GM23248 (cell line): Measurements from ENCODE around the gene ARHGAP4. TPM values are rescaled to one million over a fixed set of nuclear protein-coding genes. Genes with fewer than 3 reads are reported as not detected.

Experiments
- DNase-seq: peaks from one replicate; pipeline ENCODE4 v3.0.0-alpha.2; 2015
- H2AFZ ChIP-seq: fragments of 200-600 bp; sonication (generic); 2 replicates; pipeline ENCODE4 v1.6.1; 2016; ENCODE audit warnings: antibody characterized with exemption
- H3F3A ChIP-seq: fragments of 200-600 bp; sonication (generic); 2 replicates; pipeline ENCODE4 v1.6.1; 2016; ENCODE audit warnings: mild to moderate bottlenecking, antibody characterized with exemption, mixed run types; ENCODE audit not compliant: insufficient read depth
- H3K27ac ChIP-seq: fragments of 200-600 bp; sonication (generic); 2 replicates; pipeline ENCODE4 v1.5.1; 2016; ENCODE audit warnings: mild to moderate bottlenecking
- H3K27me3 ChIP-seq: fragments of 200-600 bp; sonication (generic); replicated peaks from 2 replicates; pipeline ENCODE4 v1.6.1; 2016; ENCODE audit warnings: mild to moderate bottlenecking; ENCODE audit not compliant: insufficient read depth
- H3K36me3 ChIP-seq: fragments of 200-600 bp; sonication (generic); 2 replicates; pipeline ENCODE4 v1.6.1; 2016; ENCODE audit warnings: low read depth, mild to moderate bottlenecking
- H3K4me1 ChIP-seq: fragments of 200-600 bp; sonication (generic); 2 replicates; pipeline ENCODE4 v1.6.1; 2016; ENCODE audit warnings: mild to moderate bottlenecking; ENCODE audit not compliant: insufficient read depth
- H3K4me2 ChIP-seq: fragments of 200-600 bp; sonication (generic); one replicate; pipeline ENCODE4 v1.6.1; 2016; ENCODE audit warnings: mild to moderate bottlenecking; ENCODE audit not compliant: unreplicated experiment
- H3K4me3 ChIP-seq: fragments of 200-600 bp; sonication (generic); 2 replicates; pipeline ENCODE4 v1.5.1; 2016; ENCODE audit warnings: mild to moderate bottlenecking
- H3K79me2 ChIP-seq: fragments of 200-600 bp; sonication (generic); 2 replicates; pipeline ENCODE4 v1.6.1; 2016; ENCODE audit warnings: mild to moderate bottlenecking; ENCODE audit not compliant: insufficient read depth
- H3K9ac ChIP-seq: fragments of 200-600 bp; sonication (generic); 2 replicates; pipeline ENCODE4 v1.6.1; 2016; ENCODE audit warnings: mild to moderate bottlenecking
- H3K9me2 ChIP-seq: fragments of 200-600 bp; sonication (generic); 2 replicates; pipeline ENCODE4 v1.6.1; 2016; ENCODE audit warnings: mixed run types, mild to moderate bottlenecking, moderate library complexity; ENCODE audit not compliant: insufficient read depth
- H3K9me3 ChIP-seq: fragments of 200-600 bp; sonication (generic); one replicate; pipeline ENCODE4 v1.6.1; 2017; ENCODE audit warnings: low read depth
- H4K20me1 ChIP-seq: fragments of 200-600 bp; sonication (generic); 2 replicates; pipeline ENCODE4 v1.6.0; 2016; ENCODE audit not compliant: insufficient read depth
- EZH2 ChIP-seq: fragments of 200-600 bp; sonication (generic); IDR thresholded peaks from 2 replicates; pipeline ENCODE4 v1.6.1; 2018; ENCODE audit warnings: antibody characterized with exemption, mild to moderate bottlenecking; ENCODE audit not compliant: insufficient read depth, poor library complexity, severe bottlenecking
- EZH2phosphoT487 ChIP-seq: fragments of 200-600 bp; sonication (generic); IDR thresholded peaks from 2 replicates; pipeline ENCODE4 v1.6.1; 2018; ENCODE audit warnings: antibody characterized with exemption, moderate library complexity, mild to moderate bottlenecking, low read depth; ENCODE audit not compliant: insufficient read depth
- WGBS, 2 experiments: methylation state at CpG; one replicate each; pipeline ENCODE4 v1.1.6; 2015 to 2017; ENCODE audit warnings: low lambda C conversion rate in 2 of 2, low coverage in 1 of 2; ENCODE audit errors: missing lambda C conversion rate in 2 of 2; 5-methylcytosine and 5-hydroxymethylcytosine counted together
- in situ Hi-C: fragments of 300-500 bp; cut with MboI; formaldehyde crosslinking; loops from 2 replicates; pipeline ENCODE4 v1.15.0; 2020
- polyA plus RNA-seq: library from polyadenylated mRNA; unstranded; fragments of >200 nt; fragmentation: Nextera tagmentation; extraction: Ambion mirVana; gene quantifications from 2 replicates; pipeline ENCODE4 v1.2.1, GENCODE V29; 2016
- total RNA-seq: library from RNA; depleted of rRNA; stranded (reverse); fragments of >200 nt; shearing (Covaris generic); gene quantifications from 2 replicates; pipeline ENCODE4 v1.2.3, GENCODE V29; 2014

ARHGAP4 gene
- total and polyA plus RNA-seq, 2 experiments from 2014 or later, result 0.45 to 2.8 TPM

GRCh38 chrX:153908219-153908860 lies 17.7 kb downstream of the ARHGAP4 start:
- Histone ChIP-seq H3K27me3 (no peaks in the 10 kb centered on the region), H3K9me2 (no peaks in the 10 kb centered on the region), H3K4me1 (no peaks in the 10 kb centered on the region), H3K79me2 (no peaks in the 10 kb centered on the region), H3K9ac (no peak overlapping the region), H3K9me3 (no peaks in the 10 kb centered on the region), H3K36me3 (no peaks in the 10 kb centered on the region), H3K27ac (no peak overlapping the region), H3F3A (no peaks in the 10 kb centered on the region), H4K20me1 (no peaks in the 10 kb centered on the region), H3K4me3 (no peak overlapping the region), H2AFZ (no peak overlapping the region), H3K4me2 (no peak overlapping the region)
- in situ Hi-C loops, result no loop called here
- no peak for DNase-seq
- 75 to 86% methylated on average over 10 to 18 of the region's 23 CpGs for WGBS, 2 experiments
- TF ChIP-seq EZH2phosphoT487 (no peak), EZH2 (no peak)

- WGBS, 2 experiments, result 33 to 89% methylated on average over 5 to 8 of the region's 12 CpGs
- no peaks in the 10 kb centered on the region for H3K4me1 ChIP-seq
- TF ChIP-seq EZH2phosphoT487, result no peak
- no peak for TF ChIP-seq EZH2
- H3K4me2 ChIP-seq, result no peak overlapping the region
- H3K9me3 ChIP-seq, result no peaks in the 10 kb centered on the region
- in situ Hi-C loops, result no loop called here
- DNase-seq, result no peak
- no peaks in the 10 kb centered on the region for H3K36me3 ChIP-seq
- no peak overlapping the region for H3K9ac ChIP-seq
- H3K79me2 ChIP-seq, result no peaks in the 10 kb centered on the region
- no peaks in the 10 kb centered on the region for H3K9me2 ChIP-seq
- H3K27me3 ChIP-seq, result no peaks in the 10 kb centered on the region
- H3K4me3 ChIP-seq, result no peak overlapping the region
- H3F3A ChIP-seq, result no peaks in the 10 kb centered on the region
- no peak overlapping the region for H2AFZ ChIP-seq
- no peaks in the 10 kb centered on the region for H4K20me1 ChIP-seq
- no peak overlapping the region for H3K27ac ChIP-seq
Measured at GRCh38 chrX:153907456-153907855, 18.6 kb downstream of the ARHGAP4 start.

- in situ Hi-C loops, result no loop called here
- no peaks in the 10 kb centered on the region for H3K9me3 ChIP-seq
- no peak overlapping the region for H3K27ac ChIP-seq
- no peaks in the 10 kb centered on the region for H3K36me3 ChIP-seq
- no peaks in the 10 kb centered on the region for H3K79me2 ChIP-seq
- H3K4me3 ChIP-seq, result no peak overlapping the region
- no peak overlapping the region for H3K9ac ChIP-seq
- no peak overlapping the region for H2AFZ ChIP-seq
- no peaks in the 10 kb centered on the region for H3K27me3 ChIP-seq
- H3F3A ChIP-seq, result no peaks in the 10 kb centered on the region
- H3K4me2 ChIP-seq, result no peak overlapping the region
- 51 to 54% methylated on average over 7 to 13 of the region's 27 CpGs for WGBS, 2 experiments
- no peaks in the 10 kb centered on the region for H3K4me1 ChIP-seq
- TF ChIP-seq EZH2, result no peak
- TF ChIP-seq EZH2phosphoT487, result no peak
- no peaks in the 10 kb centered on the region for H3K9me2 ChIP-seq
- no peaks in the 10 kb centered on the region for H4K20me1 ChIP-seq
- DNase-seq, result no peak
Measured at GRCh38 chrX:153906126-153906917, 19.7 kb downstream of the ARHGAP4 start.

- H3K36me3 ChIP-seq, result no peaks in the 10 kb centered on the region
- H3K4me1 ChIP-seq, result 0 out of 2 replicates have a peak, but pooled peaks cover under 1% of the 10 kb centered on the region
- H3K27ac ChIP-seq, result no peak overlapping the region
- no peaks in the 10 kb centered on the region for H4K20me1 ChIP-seq
- in situ Hi-C loops, result no loop called here
- H3K4me3 ChIP-seq, result no peak overlapping the region
- H3K9ac ChIP-seq, result no peak overlapping the region
- TF ChIP-seq EZH2 (no peak), EZH2phosphoT487 (no peak)
- H3K9me2 ChIP-seq, result no peaks in the 10 kb centered on the region
- H2AFZ ChIP-seq, result no peak overlapping the region
- no peaks in the 10 kb centered on the region for H3F3A ChIP-seq
- DNase-seq, result no peak
- no peaks in the 10 kb centered on the region for H3K9me3 ChIP-seq
- no peak overlapping the region for H3K4me2 ChIP-seq
- no peaks in the 10 kb centered on the region for H3K27me3 ChIP-seq
- 88 to 91% methylated on average over 10 to 30 of the region's 32 CpGs for WGBS, 2 experiments
- H3K79me2 ChIP-seq, result no peaks in the 10 kb centered on the region
Measured at GRCh38 chrX:153905481-153906095, 20.5 kb downstream of the ARHGAP4 start.
